Midbrain (tissue), 1 donor: ENCODE results near the gene KAT8.
"Not testable (repeated sequence)": the region's sequence is repeated elsewhere in the genome, so short reads cannot be mapped to it uniquely, and the experiment has no call there.

Source experiments
- DNase-seq: peaks from one replicate; lab custom pipeline; 2025; lab: John Stamatoyannopoulos, UW

KAT8 gene

GRCh38 chr16:31083981-31084380 is 33.5 kb upstream of the KAT8 start:
- DNase-seq: no peak

- no peak for DNase-seq
Measured at GRCh38 chr16:31084584-31085302, 32.7 kb upstream of the KAT8 start.

- no peak for DNase-seq
Measured at GRCh38 chr16:31085411-31085810, 32.1 kb upstream of the KAT8 start.

DNA sequence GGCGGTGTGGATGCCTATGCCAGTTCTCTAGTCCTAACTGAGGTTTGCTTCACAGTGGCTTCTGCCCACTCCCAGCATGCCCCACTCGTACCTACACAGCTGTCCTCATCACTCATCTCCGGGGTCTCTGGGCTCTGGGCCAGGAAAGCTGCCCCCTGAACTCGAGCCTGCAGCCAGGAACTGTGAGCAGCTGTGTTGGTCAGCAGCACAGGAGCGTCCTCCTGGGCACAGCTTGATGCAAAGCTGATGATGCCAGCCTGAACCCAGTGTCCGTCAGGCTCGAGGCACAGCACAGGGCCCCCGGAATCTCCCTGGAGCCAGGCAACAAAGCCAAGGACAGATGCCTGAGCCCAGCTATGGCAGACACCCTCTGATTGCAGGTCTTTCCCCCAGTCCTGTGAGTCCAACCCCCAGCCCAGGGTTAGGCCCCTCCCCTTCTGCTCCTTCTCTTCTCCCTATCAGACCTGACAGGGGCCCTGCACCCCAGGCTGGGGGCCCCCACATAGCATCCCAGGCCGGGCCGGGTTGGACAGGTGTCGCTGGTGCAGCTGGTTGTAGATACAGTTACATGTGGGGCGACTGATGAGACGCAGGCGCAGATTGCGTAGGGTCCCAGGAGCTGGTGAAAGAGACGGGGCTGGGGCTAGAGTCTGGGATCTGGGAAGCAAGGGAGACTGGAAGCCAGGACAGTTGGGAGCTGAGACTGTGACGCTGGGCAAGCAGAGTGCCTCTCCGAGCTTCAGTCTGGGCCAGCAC is 31.4 kb upstream of the KAT8 start:
- no peak for DNase-seq

DNA sequence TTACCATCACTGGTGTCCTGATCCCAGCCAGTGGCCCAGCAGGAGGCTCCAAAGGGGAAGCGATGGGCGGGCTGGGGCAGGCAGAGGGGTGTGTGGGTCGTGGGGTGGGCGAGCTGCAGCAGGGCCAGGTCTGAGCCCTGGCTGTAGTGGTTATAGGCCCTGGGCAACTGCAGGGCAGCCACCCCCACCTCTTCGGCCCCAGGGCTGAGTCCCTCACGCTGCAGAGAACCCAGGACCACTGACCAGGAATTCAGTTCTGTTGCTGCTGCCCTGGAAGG is 30.9 kb upstream of the KAT8 start:
- DNase-seq: no peak

GRCh38 chr16:31087481-31087880 is 30.0 kb upstream of the KAT8 start:
- no peak for DNase-seq

GRCh38 chr16:31087971-31088370 is 29.5 kb upstream of the KAT8 start:
- DNase-seq: no peak

GRCh38 chr16:31088459-31089183 is 28.8 kb upstream of the KAT8 start, which contains the start of gene PRSS53:
PRSS53 (minus strand) TSS chr16:31088943; CDS start chr16:31088809, 134 bp downstream.
- no peak for DNase-seq

- DNase-seq: no peak
Measured at GRCh38 chr16:31089199-31089598, 28.3 kb upstream of the KAT8 start.

- DNase-seq: no peak
Measured at GRCh38 chr16:31090540-31090939, 26.9 kb upstream of the KAT8 start.

DNA sequence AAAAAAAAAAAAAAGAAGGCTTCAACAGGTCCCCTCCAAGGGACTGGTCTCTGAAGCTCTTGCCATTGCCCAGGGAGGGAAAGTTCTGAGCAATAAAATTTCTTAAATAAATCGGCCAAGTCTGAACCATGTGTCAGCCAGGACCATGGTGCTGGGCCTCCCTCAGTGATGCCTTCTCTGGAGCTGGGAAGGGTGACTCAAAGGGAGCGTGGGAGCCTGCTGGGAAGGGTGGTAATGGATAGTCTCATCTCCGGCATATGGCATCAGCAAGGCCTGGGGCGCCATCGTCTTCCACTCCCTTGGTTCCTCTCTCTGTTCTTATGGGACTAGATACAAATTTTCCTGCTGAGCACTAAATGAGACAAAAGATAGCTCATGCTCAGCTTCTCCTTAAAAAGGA is 25.1 kb upstream of the KAT8 start:
- no peak for DNase-seq

DNA sequence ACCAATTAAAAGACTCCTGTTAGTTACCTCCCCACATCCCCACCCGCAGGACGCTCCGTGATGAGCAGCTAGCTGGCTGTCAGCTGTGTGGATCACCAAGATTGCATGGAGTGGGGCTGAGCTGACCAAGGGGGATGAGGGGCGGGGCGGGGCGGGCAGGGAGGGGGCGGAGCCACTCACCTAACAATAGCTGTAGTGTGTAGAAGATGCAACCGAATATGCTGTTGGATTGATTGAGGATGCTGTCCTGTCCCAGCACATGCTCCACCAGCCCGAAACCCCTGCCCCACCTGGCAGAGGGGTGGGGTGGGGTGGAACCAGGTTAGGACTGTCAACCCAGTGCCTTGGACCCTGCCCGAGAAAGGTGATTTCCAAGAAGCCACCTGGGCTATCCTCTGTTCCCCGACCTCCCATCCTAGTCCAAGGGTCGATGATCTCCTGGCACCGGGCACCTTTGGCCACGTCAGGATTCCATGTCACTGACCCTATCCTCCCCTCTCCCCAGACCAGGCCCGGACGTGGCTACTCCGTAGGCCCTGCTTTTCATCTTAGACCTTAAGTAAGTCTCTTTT is 24.2 kb upstream of the KAT8 start:
- peak; percentile 62 for DNase-seq

DNA sequence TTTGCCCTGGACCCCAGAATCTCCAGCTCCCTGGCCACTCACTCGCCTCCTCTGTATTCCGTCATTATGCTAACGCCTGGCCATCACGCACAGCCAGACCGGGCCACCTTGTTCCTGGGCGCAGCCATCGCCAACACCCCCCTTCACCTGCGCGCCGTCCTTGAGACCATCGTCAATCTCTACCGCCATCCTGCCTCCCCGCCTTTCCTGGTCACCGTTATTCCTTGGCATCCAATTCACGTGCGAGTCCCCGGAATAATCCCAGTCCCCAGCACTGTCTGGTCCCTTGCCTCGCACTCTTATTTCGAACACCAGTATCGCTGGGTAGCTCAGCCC is 23.4 kb upstream of the KAT8 start:
- DNase-seq: no peak

- DNase-seq: peak; percentile 91
Measured at GRCh38 chr16:31094424-31095120, 22.9 kb upstream of the KAT8 start, which contains the start of gene VKORC1. VKORC1 (minus strand) TSS chr16:31094797; CDS start chr16:31094729, 68 bp downstream.

- no peak for DNase-seq
Measured at GRCh38 chr16:31099860-31100638, 17.4 kb upstream of the KAT8 start.

DNA sequence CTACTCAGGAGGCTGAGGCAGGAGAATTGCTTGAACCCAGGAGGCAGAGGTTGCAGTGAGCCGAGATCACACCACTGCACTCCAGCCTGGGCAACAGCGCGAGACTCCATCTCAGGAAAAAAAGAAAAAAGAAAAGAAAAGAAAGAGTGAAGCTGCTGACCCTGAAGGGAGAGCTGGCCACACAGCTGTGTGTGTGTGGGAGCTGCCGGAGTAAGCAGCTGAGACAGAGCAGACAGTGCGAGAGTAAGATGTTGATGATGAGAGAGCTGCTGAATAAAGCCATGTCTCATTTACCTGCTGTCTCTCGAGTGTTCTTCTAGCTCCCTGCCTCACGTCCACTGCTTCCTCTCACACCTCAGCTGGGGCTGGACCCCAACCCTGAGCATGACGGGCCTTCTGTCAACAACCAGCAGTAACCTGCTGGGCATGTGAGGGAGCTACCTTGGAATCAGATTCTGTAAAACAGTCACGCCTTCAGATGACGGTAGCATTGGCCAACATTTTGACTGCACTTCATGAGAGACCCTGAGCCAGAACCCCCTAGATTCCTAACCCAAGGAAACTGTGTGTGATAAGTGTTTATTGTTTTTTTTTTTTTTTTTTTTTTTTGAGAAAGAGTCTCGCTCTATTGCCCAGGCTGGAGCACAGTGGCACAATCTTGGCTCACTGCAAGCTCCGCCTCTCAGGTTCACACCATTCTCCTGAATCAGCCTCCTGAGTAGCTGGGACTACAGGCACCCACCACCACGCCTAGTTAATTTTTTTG is 16.4 kb upstream of the KAT8 start:
- DNase-seq: not testable (repeated sequence)

DNA sequence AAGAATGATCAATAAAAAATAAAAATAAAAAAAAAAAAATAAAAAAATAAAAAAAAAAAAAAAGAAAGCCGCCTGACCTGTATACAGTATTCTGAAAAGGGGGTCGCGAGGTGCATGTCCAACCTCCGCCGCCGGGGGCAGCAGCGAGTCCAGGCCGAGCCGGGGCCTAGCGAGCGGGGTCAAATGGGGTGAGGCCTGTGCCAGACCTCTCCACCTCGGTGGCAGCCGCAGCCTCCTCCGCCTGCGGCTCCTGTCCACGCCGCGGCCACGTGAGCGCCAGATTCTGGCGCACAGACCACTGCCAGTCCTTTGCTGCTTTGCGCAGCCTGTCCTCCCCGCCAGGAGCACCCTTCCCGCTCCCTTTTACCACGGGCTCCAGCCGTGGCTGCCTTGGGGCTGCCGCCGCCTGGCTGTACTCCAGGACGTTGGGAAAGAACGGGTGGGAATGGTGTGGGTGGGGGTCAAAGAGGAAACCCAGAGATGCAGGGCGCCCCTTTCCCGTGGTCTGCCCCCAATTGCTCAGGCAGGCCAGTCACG is 11.7 kb upstream of the KAT8 start:
- DNase-seq: peak; percentile 73

DNA sequence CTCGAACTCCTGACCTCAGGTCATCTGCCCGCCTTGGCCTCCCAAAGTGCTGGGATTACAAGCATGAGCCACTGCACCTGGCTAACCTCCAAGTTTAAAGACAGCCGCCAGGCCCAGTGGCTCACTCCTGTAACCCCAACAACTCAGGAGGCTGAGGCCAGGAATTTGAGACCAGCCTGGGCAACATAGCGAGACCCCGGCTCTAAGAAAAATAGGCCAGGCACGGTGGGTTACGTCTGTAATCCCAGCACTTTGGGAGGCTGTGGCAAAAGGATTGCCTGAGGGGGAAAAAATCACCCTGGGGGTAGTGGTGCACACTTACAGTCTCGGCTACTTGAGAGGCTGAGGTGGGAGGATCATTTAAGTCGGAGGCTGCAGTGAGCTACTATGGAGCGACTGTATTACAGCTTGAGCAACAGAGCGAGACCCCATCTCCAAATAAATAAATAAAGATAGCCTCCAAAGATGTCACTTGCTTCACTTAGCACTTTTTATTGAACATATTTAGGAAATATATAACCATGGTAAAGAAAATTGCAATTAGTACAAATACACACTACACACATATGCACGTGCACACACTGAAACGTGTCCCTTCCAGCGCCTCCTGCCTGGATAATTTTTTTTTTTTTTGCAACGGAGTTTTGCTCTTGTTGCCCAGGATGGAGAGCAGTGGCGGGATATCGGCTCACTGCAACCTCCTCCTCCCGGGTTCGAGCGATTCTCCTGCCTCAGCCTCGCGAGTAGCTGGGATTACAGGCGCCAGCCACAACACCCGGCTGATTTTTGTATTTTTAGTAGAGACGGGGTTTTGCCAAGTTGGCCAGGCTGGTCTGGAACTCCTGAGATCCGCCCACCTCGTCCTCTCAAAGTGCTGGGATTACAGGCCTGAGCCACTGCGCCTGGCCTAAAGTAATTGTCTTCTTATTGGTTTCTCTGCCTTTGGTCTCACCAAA is 10.7 kb upstream of the KAT8 start:
- no peak for DNase-seq

- no peak for DNase-seq
Measured at GRCh38 chr16:31107465-31107867, 10.0 kb upstream of the KAT8 start.
